Liver (tissue), 9 donors: ENCODE data around the gene PP2D1. TPM values are rescaled to one million over a fixed set of nuclear protein-coding genes. Genes with fewer than 3 reads are reported as not detected.
A peak's percentile ranks its signal among the peaks of the same experiment; 100 is the strongest.
"Not testable (repeated sequence)": the region's sequence is repeated elsewhere in the genome, so short reads cannot be mapped to it uniquely, and the experiment has no call there.

Experiments used
- DNase-seq: peaks from one replicate; pipeline ENCODE4 v3.0.0-alpha.2; 2017; ENCODE audit warnings: low spot score
- H3K27ac ChIP-seq, 2 donors: one replicate each; pipeline ENCODE4 v1.7.0; 2013; ENCODE audit warnings: inconsistent platforms in 2 of 2, low read length in 2 of 2, control low read depth in 1 of 2, low read depth in 1 of 2, mild to moderate bottlenecking in 1 of 2
- H3K27me3 ChIP-seq, 4 donors: one replicate each; pipeline versions ENCODE4 v1.6.1 to v1.7.0; 2013; ENCODE audit warnings: low read length in 3 of 4, inconsistent platforms in 1 of 4, mild to moderate bottlenecking in 1 of 4, moderate library complexity in 1 of 4; ENCODE audit not compliant: control insufficient read depth in 4 of 4, insufficient read depth in 4 of 4
- H3K36me3 ChIP-seq, 4 donors: one replicate each; pipeline versions ENCODE4 v1.6.1 to v1.7.0; 2013; ENCODE audit warnings: low read length in 3 of 4, mild to moderate bottlenecking in 3 of 4, low read depth in 1 of 4, moderate library complexity in 1 of 4; ENCODE audit not compliant: control insufficient read depth in 4 of 4, insufficient read depth in 3 of 4
- H3K4me1 ChIP-seq, 4 donors: one replicate each; pipeline versions ENCODE4 v1.6.1 to v1.7.0; 2013; ENCODE audit warnings: low read length in 3 of 4, mild to moderate bottlenecking in 3 of 4, moderate library complexity in 1 of 4; ENCODE audit not compliant: control insufficient read depth in 4 of 4, insufficient read depth in 4 of 4
- H3K4me3 ChIP-seq, 3 donors: one replicate each; pipeline versions ENCODE4 v1.6.1 to v1.7.0; 2013; ENCODE audit warnings: low read length in 3 of 3, control low read depth in 1 of 3, low read depth in 1 of 3, mild to moderate bottlenecking in 1 of 3
- H3K9ac ChIP-seq, 2 donors: one replicate each; pipeline ENCODE4 v1.7.0; 2013; ENCODE audit warnings: low read length in 2 of 2, mild to moderate bottlenecking in 2 of 2, moderate library complexity in 2 of 2, control low read depth in 1 of 2, low read depth in 1 of 2
- H3K9me3 ChIP-seq, 4 donors: one replicate each; pipeline versions ENCODE4 v1.6.1 to v1.7.0; 2013; ENCODE audit warnings: low read length in 3 of 4; ENCODE audit not compliant: control insufficient read depth in 4 of 4
- FOXA1 ChIP-seq: IDR thresholded peaks from 2 replicates; pipeline ENCODE4 v1.6.1; 2016; ENCODE audit warnings: antibody characterized with exemption
- FOXA2 ChIP-seq: IDR thresholded peaks from 2 replicates; pipeline ENCODE4 v1.6.1; 2016; ENCODE audit warnings: antibody characterized with exemption
- GABPA ChIP-seq, 2 donors: IDR thresholded peaks in 1 of 2; conservative IDR thresholded peaks in 1 of 2; 2 replicates each; pipeline ENCODE4 v1.6.1; 2016; ENCODE audit warnings: antibody characterized with exemption in 2 of 2, mild to moderate bottlenecking in 1 of 2, moderate library complexity in 1 of 2
- HNF4G ChIP-seq: IDR thresholded peaks from 2 replicates; pipeline ENCODE4 v1.6.1; 2016; ENCODE audit warnings: antibody characterized with exemption
- JUND ChIP-seq, 2 donors: IDR thresholded peaks; 2 replicates each; pipeline ENCODE4 v1.6.1; 2016; ENCODE audit warnings: antibody characterized with exemption in 2 of 2
- MAX ChIP-seq: IDR thresholded peaks from 2 replicates; pipeline ENCODE4 v1.6.1; 2016; ENCODE audit warnings: antibody characterized with exemption
- RAD21 ChIP-seq, 2 donors: IDR thresholded peaks; 2 replicates each; pipeline ENCODE4 v1.6.1; 2016; ENCODE audit warnings: antibody characterized with exemption in 2 of 2, mild to moderate bottlenecking in 2 of 2
- SP1 ChIP-seq: IDR thresholded peaks from 2 replicates; pipeline ENCODE4 v1.6.1; 2018; ENCODE audit warnings: antibody characterized with exemption, mild to moderate bottlenecking
- YY1 ChIP-seq: IDR thresholded peaks from 2 replicates; pipeline ENCODE4 v1.6.1; 2016; ENCODE audit warnings: antibody characterized with exemption, mild to moderate bottlenecking
- WGBS: extraction: QIAGEN DNeasy Blood & Tissue Kit; methylation state at CpG from one replicate; pipeline ENCODE4 v1.1.7; 2013; 5-methylcytosine and 5-hydroxymethylcytosine counted together
- polyA plus RNA-seq, 2 donors: library from polyadenylated mRNA; stranded (reverse) in 1 of 2; unstranded in 1 of 2; fragments of 200-250 nt in 1 of 2; fragments of >200 nt in 1 of 2; fragmentation: Nextera tagmentation in 1 of 2; extraction: Ambion mirVana in 1 of 2; gene quantifications; one replicate each; pipeline versions ENCODE4 v1.2.1 to v1.2.3, GENCODE V29; 2013 to 2015
- total RNA-seq, 2 donors: library from RNA; depleted of rRNA; stranded (reverse); fragments of >200 nt; gene quantifications; one replicate each; pipeline ENCODE4 v1.2.3, GENCODE V29; 2014
- TF ChIP-seq, protein P1 (sequence below): fragments of 150-350 bp; IDR thresholded peaks from 2 replicates; pipeline ENCODE4 v1.5.1; 2017; ENCODE audit warnings: improper control_type of control experiment, low read depth, low read length; ENCODE audit not compliant: missing input control
- donor health status: healthy.
- donor health status: healthy.
- donor health status: healthy.
- donor health status: healthy.
- donor health status: healthy.

The PP2D1 gene
- total and polyA plus RNA-seq, 4 donors: 0.31 TPM; not detected in 3

GRCh38 chr3:20027136-20027535 lies 15.1 kb upstream of the PP2D1 start (continued):
- no peak for TF ChIP-seq YY1

- DNase-seq: no peak
- H3K9me3 ChIP-seq: no peaks in the 10 kb centered on the region
- H3K4me3 ChIP-seq: no peak overlapping the region
- 77% methylated on average over 2 of the region's 2 CpGs for WGBS
- H3K9ac ChIP-seq: no peak overlapping the region
- H3K27ac ChIP-seq: no peak overlapping the region
- H3K27me3 ChIP-seq: no peaks in the 10 kb centered on the region
- no peaks in the 10 kb centered on the region for H3K36me3 ChIP-seq
- no peak for TF ChIP-seq HNF4G
- TF ChIP-seq RAD21 (IDR thresholded peaks at IDR 0.05): peak in 1 of 2 donors; percentile 11
- H3K4me1 ChIP-seq: no peaks in the 10 kb centered on the region
These were observed 11.8 kb upstream of the PP2D1 start for GRCh38 chr3:20023623-20024405.

- H3K9ac ChIP-seq: no peak overlapping the region
- H3K36me3 ChIP-seq: no peaks in the 10 kb centered on the region
- H3K4me1 ChIP-seq: no peaks in the 10 kb centered on the region
- TF ChIP-seq GABPA (IDR thresholded peaks at IDR 0.05 in 1 of 2, conservative IDR thresholded peaks at IDR 0.05 in 1 of 2) (no peak), MAX (no peak), SP1 (no peak), FOXA1 (no peak), RAD21 (IDR thresholded peaks at IDR 0.05) (no peak), JUND (IDR thresholded peaks at IDR 0.05) (no peak), FOXA2 (no peak)
- TF ChIP-seq, protein P1, sequence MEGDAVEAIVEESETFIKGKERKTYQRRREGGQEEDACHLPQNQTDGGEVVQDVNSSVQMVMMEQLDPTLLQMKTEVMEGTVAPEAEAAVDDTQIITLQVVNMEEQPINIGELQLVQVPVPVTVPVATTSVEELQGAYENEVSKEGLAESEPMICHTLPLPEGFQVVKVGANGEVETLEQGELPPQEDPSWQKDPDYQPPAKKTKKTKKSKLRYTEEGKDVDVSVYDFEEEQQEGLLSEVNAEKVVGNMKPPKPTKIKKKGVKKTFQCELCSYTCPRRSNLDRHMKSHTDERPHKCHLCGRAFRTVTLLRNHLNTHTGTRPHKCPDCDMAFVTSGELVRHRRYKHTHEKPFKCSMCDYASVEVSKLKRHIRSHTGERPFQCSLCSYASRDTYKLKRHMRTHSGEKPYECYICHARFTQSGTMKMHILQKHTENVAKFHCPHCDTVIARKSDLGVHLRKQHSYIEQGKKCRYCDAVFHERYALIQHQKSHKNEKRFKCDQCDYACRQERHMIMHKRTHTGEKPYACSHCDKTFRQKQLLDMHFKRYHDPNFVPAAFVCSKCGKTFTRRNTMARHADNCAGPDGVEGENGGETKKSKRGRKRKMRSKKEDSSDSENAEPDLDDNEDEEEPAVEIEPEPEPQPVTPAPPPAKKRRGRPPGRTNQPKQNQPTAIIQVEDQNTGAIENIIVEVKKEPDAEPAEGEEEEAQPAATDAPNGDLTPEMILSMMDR: no peak
- no peak overlapping the region for H3K4me3 ChIP-seq
- peak; percentile 47 for DNase-seq
- WGBS: 71% methylated on average over 2 of the region's 2 CpGs
- H3K9me3 ChIP-seq: no peaks in the 10 kb centered on the region
- no peaks in the 10 kb centered on the region for H3K27me3 ChIP-seq
- H3K27ac ChIP-seq: no peak overlapping the region
These were observed 11.0 kb upstream of the PP2D1 start for GRCh38 chr3:20022954-20023622.

GRCh38 chr3:20016076-20016475 lies 4.0 kb upstream of the PP2D1 start:
- not testable (repeated sequence) for DNase-seq, H3K36me3 ChIP-seq, H3K9ac ChIP-seq, H3K27me3 ChIP-seq, H3K4me1 ChIP-seq, H3K4me3 ChIP-seq, H3K9me3 ChIP-seq, H3K27ac ChIP-seq
- 88% methylated on average over 3 of the region's 3 CpGs for WGBS
